Measurements from ENCODE around the gene ITGB6. TPM values are rescaled to one million over a fixed set of nuclear protein-coding genes. Genes with fewer than 3 reads are reported as not detected.
"Not testable (repeated sequence)": the region's sequence is repeated elsewhere in the genome, so short reads cannot be mapped to it uniquely, and the experiment has no call there.

Gene ITGB6
- total and polyA plus RNA-seq, 7 experiments from 2014 or later: not detected

GRCh38 chr2:160157861-160158829, 41.9 kb downstream of the ITGB6 start:
- Histone ChIP-seq H3K9me3 (ENCODE audit: control insufficient read depth in 2 of 3, low read length in 3 of 3) (no peaks in the 10 kb centered on the region), H3K4me3 (ENCODE audit: low read length) (no peak overlapping the region), H3K27ac (ENCODE audit: low read depth, low read length) (no peak overlapping the region), H3K4me1 (ENCODE audit: control insufficient read depth in 2 of 2, insufficient read depth in 2 of 2, low read length in 2 of 2) (no peaks in the 10 kb centered on the region), H3K36me3 (ENCODE audit: control insufficient read depth in 2 of 3, insufficient read depth in 3 of 3, low read length in 3 of 3) (no peaks in the 10 kb centered on the region), H3K27me3 (ENCODE audit: control insufficient read depth in 2 of 2, insufficient read depth in 2 of 2, low read length in 2 of 2) (no peaks in the 10 kb centered on the region)
- H3K27me3 Mint-ChIP-seq: no peaks in the 10 kb centered on the region
- DNase-seq: no peak
- no peak overlapping the region for H3K27ac Mint-ChIP-seq
- H3K36me3 Mint-ChIP-seq: no peaks in the 10 kb centered on the region
- ChIA-PET POLR2A (no interaction called here), CTCF (no interaction called here)
- ATAC-seq: no peak
- H3K9me3 Mint-ChIP-seq: peaks cover 0 to 2% (median 0%) of the 10 kb centered on the region in 11 donors
- H3K4me3 Mint-ChIP-seq: no peak overlapping the region
- no peaks in the 10 kb centered on the region for H3K4me1 Mint-ChIP-seq
- intact Hi-C loops (cut with micrococcal nuclease): no loop called here

- Histone ChIP-seq H3K4me3 (ENCODE audit: low read length) (no peak overlapping the region), H3K9me3 (ENCODE audit: control insufficient read depth in 2 of 3, low read length in 3 of 3) (no peaks in the 10 kb centered on the region), H3K4me1 (ENCODE audit: control insufficient read depth in 2 of 2, insufficient read depth in 2 of 2, low read length in 2 of 2) (no peaks in the 10 kb centered on the region), H3K36me3 (ENCODE audit: control insufficient read depth in 2 of 3, insufficient read depth in 3 of 3, low read length in 3 of 3) (no peaks in the 10 kb centered on the region), H3K27ac (ENCODE audit: low read depth, low read length) (no peak overlapping the region), H3K27me3 (ENCODE audit: control insufficient read depth in 2 of 2, insufficient read depth in 2 of 2, low read length in 2 of 2) (no peaks in the 10 kb centered on the region)
- intact Hi-C loops (cut with micrococcal nuclease): loop anchor here in 1 of 2 donors (1.0 kb wide), 1 partner anchor 54 kb away; no protein-coding TSS in a partner anchor
- Mint-ChIP-seq H3K9me3 (peaks cover 0 to 2% (median 0%) of the 10 kb centered on the region in 11 donors), H3K27me3 (peaks cover 0 to 3% (median 0%) of the 10 kb centered on the region in 5 donors), H3K36me3 (no peaks in the 10 kb centered on the region), H3K27ac (no peak overlapping the region), H3K4me3 (no peak overlapping the region), H3K4me1 (no peaks in the 10 kb centered on the region)
- POLR2A ChIA-PET: no interaction called here
- ATAC-seq (no peak), DNase-seq (no peak)
- CTCF ChIA-PET: interaction anchor here (0.6 kb wide), 1 partner anchor 73 kb away, joined by 7 read pairs; no protein-coding TSS in a partner anchor
Observed at GRCh38 chr2:160156665-160157064, 43.4 kb downstream of the ITGB6 start.

DNA sequence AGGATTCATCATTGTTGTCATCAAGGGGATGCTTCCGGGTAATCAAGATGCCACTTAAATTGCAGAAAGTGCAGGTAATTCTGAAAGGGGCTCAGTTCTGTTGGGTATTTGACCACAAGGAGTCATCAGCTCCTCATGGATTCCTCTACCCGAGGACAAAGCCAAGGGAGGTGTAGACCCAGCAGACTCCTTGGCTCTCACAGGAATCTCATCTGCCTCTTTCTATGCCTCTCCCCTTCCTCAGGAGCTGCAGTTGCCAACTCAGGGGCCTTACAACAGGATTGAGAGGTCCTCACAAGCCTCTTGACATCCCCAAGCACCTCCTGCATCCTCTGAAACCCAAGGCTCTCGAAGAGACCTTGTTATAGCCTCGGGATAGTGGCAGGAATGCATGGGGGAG, 44.0 kb downstream of the ITGB6 start:
- ATAC-seq (no peak), DNase-seq (no peak)
- peaks cover 0 to 8% (median 0%) of the 10 kb centered on the region in 5 donors for H3K27me3 Mint-ChIP-seq

DNA sequence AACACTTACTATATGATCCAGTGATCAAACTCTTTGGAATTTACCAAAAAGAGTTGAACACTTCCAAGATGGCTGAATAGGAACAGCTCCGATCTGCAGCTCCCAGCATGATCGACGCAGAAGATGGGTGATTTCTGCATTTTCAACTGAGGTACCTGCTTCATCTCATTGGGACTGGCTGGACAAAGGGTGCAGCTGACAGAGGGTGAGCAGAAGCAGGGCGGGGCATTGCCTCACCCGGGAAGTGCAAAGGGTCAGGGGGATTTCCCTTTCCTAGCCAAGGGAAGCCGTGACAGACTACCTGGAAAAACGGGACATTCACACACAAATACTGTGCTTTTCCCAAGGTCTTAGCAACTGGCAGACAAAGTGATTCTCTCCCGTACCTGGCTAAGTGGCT, 51.7 kb downstream of the ITGB6 start:
- DNase-seq; POLR2A ChIA-PET; ATAC-seq; H3K36me3 ChIP-seq (ENCODE audit: control insufficient read depth in 2 of 3, insufficient read depth in 3 of 3, low read length in 3 of 3); H3K4me1 ChIP-seq (ENCODE audit: control insufficient read depth in 2 of 2, insufficient read depth in 2 of 2, low read length in 2 of 2); H3K27ac Mint-ChIP-seq; H3K9me3 ChIP-seq (ENCODE audit: control insufficient read depth in 2 of 3, low read length in 3 of 3); H3K4me3 ChIP-seq (ENCODE audit: low read length); H3K36me3 Mint-ChIP-seq; intact Hi-C loops (cut with micrococcal nuclease); H3K27me3 ChIP-seq (ENCODE audit: control insufficient read depth in 2 of 2, insufficient read depth in 2 of 2, low read length in 2 of 2); CTCF ChIA-PET; H3K9me3 Mint-ChIP-seq; H3K27ac ChIP-seq (ENCODE audit: low read depth, low read length); H3K4me3 Mint-ChIP-seq: not testable (repeated sequence)
- peaks cover 0 to 20% (median 0%) of the 10 kb centered on the region in 7 donors for H3K4me1 Mint-ChIP-seq
- H3K27me3 Mint-ChIP-seq: peaks cover 0 to 25% (median 10%) of the 10 kb centered on the region in 5 donors

More for the DNA sequence above, 44.0 kb downstream of the ITGB6 start:
- intact Hi-C loops (cut with micrococcal nuclease): loop anchor here in 1 of 2 donors (1.0 kb wide), 1 partner anchor 54 kb away; no protein-coding TSS in a partner anchor
- Histone ChIP-seq H3K4me1 (ENCODE audit: control insufficient read depth in 2 of 2, insufficient read depth in 2 of 2, low read length in 2 of 2) (no peaks in the 10 kb centered on the region), H3K9me3 (ENCODE audit: control insufficient read depth in 2 of 3, low read length in 3 of 3) (no peaks in the 10 kb centered on the region), H3K4me3 (ENCODE audit: low read length) (no peak overlapping the region), H3K36me3 (ENCODE audit: control insufficient read depth in 2 of 3, insufficient read depth in 3 of 3, low read length in 3 of 3) (no peaks in the 10 kb centered on the region), H3K27me3 (ENCODE audit: control insufficient read depth in 2 of 2, insufficient read depth in 2 of 2, low read length in 2 of 2) (no peaks in the 10 kb centered on the region), H3K27ac (ENCODE audit: low read depth, low read length) (no peak overlapping the region)
- Mint-ChIP-seq H3K36me3 (no peaks in the 10 kb centered on the region), H3K4me1 (no peaks in the 10 kb centered on the region), H3K4me3 (no peak overlapping the region), H3K27ac (no peak overlapping the region), H3K9me3 (peaks cover 0 to 2% (median 0%) of the 10 kb centered on the region in 11 donors)
- ChIA-PET POLR2A (no interaction called here), CTCF (no interaction called here)

DNA sequence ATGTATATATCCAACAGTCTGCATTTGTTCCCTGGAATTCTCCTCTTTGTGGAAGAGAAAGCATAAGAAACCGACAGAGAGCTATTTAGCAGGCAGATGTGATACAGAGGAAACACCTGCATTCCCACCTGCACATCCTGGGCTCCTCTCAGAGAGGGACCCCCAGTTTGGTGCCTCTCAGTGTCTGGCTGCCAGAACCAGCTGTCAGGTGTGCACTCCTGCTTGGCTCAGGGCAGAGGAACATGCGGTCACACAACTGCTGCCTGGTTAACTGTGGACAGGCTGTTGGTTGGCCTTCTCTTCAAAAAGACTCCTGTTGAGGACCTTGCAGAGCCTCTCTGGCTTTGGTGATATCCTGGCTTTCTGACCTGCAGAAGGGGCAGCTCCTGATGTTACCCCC, 54.6 kb downstream of the ITGB6 start:
- Mint-ChIP-seq H3K9me3 (no peaks in the 10 kb centered on the region), H3K27me3 (peaks cover 0 to 15% (median 11%) of the 10 kb centered on the region in 5 donors), H3K36me3 (no peaks in the 10 kb centered on the region), H3K27ac (no peak overlapping the region), H3K4me3 (no peak overlapping the region), H3K4me1 (peaks cover 0 to 20% (median 0%) of the 10 kb centered on the region in 7 donors)
- no peak overlapping the region for H3K4me3 ChIP-seq (ENCODE audit: low read length)
- intact Hi-C loops (cut with micrococcal nuclease): no loop called here
- POLR2A ChIA-PET: interaction anchor here (0.6 kb wide), 1 partner anchor 164 kb away, joined by 3 read pairs; no protein-coding TSS in a partner anchor
- no peak for ATAC-seq
- no peaks in the 10 kb centered on the region for H3K36me3 ChIP-seq (ENCODE audit: control insufficient read depth in 2 of 3, insufficient read depth in 3 of 3, low read length in 3 of 3)
- no peaks in the 10 kb centered on the region for H3K9me3 ChIP-seq (ENCODE audit: control insufficient read depth in 2 of 3, low read length in 3 of 3)
- no peak overlapping the region for H3K27ac ChIP-seq (ENCODE audit: low read depth, low read length)
- CTCF ChIA-PET: no interaction called here
- no peak for DNase-seq
- no peaks in the 10 kb centered on the region for H3K27me3 ChIP-seq (ENCODE audit: control insufficient read depth in 2 of 2, insufficient read depth in 2 of 2, low read length in 2 of 2)
- H3K4me1 ChIP-seq (ENCODE audit: control insufficient read depth in 2 of 2, insufficient read depth in 2 of 2, low read length in 2 of 2): no peaks in the 10 kb centered on the region

GRCh38 chr2:160144280-160144990, 55.6 kb downstream of the ITGB6 start:
- Mint-ChIP-seq H3K36me3 (no peaks in the 10 kb centered on the region), H3K27ac (no peak overlapping the region), H3K9me3 (no peaks in the 10 kb centered on the region), H3K4me3 (no peak overlapping the region), H3K27me3 (peaks cover 4 to 17% (median 11%) of the 10 kb centered on the region in 5 donors), H3K4me1 (peaks cover 0 to 20% (median 0%) of the 10 kb centered on the region in 7 donors)
- Histone ChIP-seq H3K9me3 (ENCODE audit: control insufficient read depth in 2 of 3, low read length in 3 of 3) (no peaks in the 10 kb centered on the region), H3K4me1 (ENCODE audit: control insufficient read depth in 2 of 2, insufficient read depth in 2 of 2, low read length in 2 of 2) (no peaks in the 10 kb centered on the region), H3K27me3 (ENCODE audit: control insufficient read depth in 2 of 2, insufficient read depth in 2 of 2, low read length in 2 of 2) (no peaks in the 10 kb centered on the region), H3K27ac (ENCODE audit: low read depth, low read length) (no peak overlapping the region), H3K36me3 (ENCODE audit: control insufficient read depth in 2 of 3, insufficient read depth in 3 of 3, low read length in 3 of 3) (no peaks in the 10 kb centered on the region), H3K4me3 (ENCODE audit: low read length) (no peak overlapping the region)
- CTCF ChIA-PET: interaction anchor here (0.7 kb wide), 1 partner anchor 34 kb away, joined by 3 read pairs; no protein-coding TSS in a partner anchor
- ATAC-seq (no peak), DNase-seq (no peak)
- intact Hi-C loops (cut with micrococcal nuclease): no loop called here
- POLR2A ChIA-PET: no interaction called here
